ENCODE results near the gene CLIC2. TPM values are rescaled to one million over a fixed set of nuclear protein-coding genes. Genes with fewer than 3 reads are reported as not detected.
"Not testable (repeated sequence)": the region's sequence is repeated elsewhere in the genome, so short reads cannot be mapped to it uniquely, and the experiment has no call there.

CLIC2 gene
- total RNA-seq = 1.3 and 2.6 TPM in 2 replicates

DNA sequence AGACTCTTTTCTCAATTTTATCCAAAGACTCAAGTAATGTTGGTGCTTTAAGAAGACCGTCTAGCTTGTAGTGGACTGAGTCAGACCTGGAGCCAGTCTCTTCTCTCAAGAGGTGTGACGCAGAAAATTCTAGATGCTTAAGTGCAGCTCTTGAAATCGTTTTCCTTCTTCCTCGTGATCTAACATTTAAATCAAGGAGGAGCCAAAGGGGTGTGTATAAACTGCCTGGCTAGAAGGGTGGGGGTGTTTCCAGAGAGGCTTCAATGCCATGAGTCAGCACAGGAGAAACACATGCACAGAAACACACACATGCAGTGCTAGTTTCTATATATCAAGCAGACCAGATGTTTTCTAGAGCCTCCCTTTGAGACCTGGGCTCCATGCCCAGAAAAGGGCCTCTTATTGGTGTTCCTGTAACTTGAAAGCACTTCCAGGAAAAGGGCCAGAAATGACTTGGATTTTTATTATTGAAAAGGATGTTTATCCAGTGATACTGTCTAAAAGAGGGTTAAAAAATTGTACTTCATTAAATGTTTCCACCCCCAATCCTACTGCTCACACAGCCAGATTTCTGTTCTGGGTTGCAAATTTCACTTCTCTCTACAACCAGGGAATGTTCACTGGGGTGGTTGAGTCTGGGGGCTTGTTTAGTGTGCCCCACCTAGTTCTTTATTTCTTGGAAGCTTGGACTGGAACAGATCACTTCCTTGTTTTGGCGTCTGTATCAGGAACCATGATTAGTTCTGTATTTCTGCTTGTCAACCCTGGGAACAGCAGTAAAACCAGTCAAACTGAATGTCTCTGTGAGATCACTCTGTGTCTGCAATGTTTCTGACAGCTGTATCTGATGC is at the start of gene CLIC2:
Gene CLIC2 (minus strand): TSS at position 129 of the 851 bp plus-strand sequence. CDS start 187 bp downstream, outside the sequence.
- peak; percentile 70 for DNase-seq (ENCODE audit: low read depth)
- TF ChIP-seq, protein P1, sequence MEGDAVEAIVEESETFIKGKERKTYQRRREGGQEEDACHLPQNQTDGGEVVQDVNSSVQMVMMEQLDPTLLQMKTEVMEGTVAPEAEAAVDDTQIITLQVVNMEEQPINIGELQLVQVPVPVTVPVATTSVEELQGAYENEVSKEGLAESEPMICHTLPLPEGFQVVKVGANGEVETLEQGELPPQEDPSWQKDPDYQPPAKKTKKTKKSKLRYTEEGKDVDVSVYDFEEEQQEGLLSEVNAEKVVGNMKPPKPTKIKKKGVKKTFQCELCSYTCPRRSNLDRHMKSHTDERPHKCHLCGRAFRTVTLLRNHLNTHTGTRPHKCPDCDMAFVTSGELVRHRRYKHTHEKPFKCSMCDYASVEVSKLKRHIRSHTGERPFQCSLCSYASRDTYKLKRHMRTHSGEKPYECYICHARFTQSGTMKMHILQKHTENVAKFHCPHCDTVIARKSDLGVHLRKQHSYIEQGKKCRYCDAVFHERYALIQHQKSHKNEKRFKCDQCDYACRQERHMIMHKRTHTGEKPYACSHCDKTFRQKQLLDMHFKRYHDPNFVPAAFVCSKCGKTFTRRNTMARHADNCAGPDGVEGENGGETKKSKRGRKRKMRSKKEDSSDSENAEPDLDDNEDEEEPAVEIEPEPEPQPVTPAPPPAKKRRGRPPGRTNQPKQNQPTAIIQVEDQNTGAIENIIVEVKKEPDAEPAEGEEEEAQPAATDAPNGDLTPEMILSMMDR (IDR thresholded peaks at IDR 0.05; ENCODE audit: insufficient read depth, low read depth, low read length) = no peak
- H3K4me3 ChIP-seq (ENCODE audit: low read depth, low read length) = no peak within 1 kb of the TSS

DNA sequence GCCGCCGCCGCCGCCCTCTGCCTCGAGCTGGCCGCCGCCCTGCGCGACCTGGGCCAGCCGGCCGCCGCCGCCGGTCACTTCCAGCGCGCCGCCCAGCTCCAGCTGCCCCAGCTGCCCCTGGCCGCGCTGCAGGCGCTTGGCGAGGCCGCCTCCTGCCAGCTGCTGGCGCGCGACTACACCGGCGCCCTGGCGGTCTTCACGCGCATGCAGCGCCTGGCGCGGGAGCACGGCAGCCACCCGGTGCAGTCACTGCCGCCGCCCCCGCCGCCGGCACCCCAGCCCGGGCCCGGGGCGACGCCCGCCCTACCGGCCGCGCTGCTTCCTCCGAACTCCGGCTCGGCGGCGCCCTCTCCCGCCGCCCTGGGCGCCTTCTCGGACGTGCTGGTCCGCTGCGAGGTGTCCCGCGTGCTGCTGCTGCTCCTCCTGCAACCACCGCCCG is 48.1 kb upstream of the CLIC2 start:
- DNase-seq (ENCODE audit: low read depth) = not testable (repeated sequence)

DNA sequence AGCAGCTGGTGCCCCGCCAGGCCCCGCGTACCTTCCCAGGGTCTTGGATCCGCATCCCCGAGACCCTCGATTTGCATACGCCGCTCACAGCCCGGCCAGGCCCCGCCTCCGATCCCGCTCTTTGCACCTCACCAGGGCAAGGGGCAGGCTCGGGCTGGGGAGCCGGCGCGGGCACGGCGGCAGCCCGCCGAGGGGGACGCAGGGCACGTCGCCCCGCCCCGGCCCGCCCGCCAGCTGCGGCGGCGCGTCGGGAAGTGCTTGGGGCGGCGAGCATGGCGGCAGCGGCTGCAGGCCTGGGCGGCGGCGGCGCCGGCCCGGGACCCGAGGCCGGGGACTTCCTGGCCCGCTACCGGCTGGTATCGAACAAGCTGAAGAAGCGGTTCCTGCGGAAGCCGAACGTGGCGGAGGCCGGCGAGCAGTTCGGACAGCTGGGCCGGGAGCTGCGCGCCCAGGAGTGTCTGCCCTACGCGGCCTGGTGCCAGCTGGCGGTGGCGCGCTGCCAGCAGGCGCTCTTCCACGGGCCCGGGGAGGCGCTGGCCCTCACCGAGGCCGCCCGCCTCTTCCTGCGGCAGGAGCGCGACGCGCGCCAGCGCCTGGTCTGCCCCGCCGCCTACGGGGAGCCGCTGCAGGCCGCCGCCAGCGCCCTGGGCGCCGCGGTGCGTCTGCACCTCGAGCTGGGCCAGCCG is 47.6 kb upstream of the CLIC2 start, which contains the start of gene F8A2:
Gene F8A2 (plus strand): TSS at position 253 of the 686 bp plus-strand sequence. CDS start 20 bp downstream, at position 273.
- DNase-seq (ENCODE audit: low read depth) = not testable (repeated sequence)

More for the DNA sequence above, 48.1 kb upstream of the CLIC2 start:
- H3K4me3 ChIP-seq (ENCODE audit: low read depth, low read length) = not testable (repeated sequence)

DNA sequence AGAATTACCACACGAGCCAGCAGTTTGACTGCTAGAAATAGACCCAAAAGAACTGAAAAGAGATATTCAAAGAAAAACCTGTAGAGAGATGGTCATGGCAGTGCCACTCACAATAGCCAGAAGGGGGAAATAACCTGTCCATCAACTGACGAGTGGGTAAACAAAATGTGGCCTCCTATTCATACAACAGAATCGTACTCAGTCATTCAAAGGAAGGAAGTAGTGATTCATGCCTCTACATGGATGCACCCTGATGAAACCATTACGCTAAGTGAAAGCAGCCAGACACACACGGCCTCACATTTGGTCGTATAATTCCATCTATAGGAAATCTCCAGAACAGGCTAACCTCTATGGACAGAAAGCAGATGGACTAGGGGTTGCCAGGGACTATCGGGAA is 45.4 kb upstream of the CLIC2 start:
- not testable (repeated sequence) for H3K4me3 ChIP-seq (ENCODE audit: low read depth, low read length); DNase-seq (ENCODE audit: low read depth)

More for the DNA sequence above, 47.6 kb upstream of the CLIC2 start, which contains the start of gene F8A2:
- not testable (repeated sequence) for H3K4me3 ChIP-seq (ENCODE audit: low read depth, low read length)

DNA sequence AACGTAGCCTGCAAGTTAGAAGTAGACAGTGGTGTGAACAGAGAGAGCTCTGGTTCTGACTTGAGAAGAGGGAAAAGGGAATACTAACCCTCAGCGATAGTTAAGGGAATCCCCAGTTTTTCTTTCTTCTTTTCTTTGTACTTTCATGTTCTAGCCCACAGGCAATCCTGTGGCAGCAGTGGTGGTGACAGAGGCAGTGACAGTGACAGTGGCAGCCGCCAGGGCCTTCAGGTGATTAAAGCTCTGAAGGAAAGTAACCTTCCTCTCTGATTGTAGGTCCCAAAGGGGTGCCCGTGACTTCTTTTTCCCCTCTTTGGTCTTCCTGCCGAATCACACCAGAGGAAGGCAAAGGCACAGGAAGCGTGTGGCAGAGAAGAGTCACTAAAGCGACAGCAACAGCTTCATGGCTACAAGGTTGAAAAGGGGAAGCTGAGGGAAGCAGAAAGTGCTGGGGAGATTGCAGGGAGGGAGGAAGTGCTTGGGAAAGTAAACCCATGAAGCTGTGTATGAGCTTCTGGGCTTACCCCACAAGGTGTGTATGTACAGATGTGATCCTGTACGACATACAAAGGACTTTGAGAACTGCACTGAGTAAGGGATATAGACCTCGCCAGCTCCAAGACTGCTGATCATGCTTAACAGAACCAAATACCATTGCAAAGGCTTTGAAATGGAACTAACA is 39.5 kb upstream of the CLIC2 start:
- DNase-seq (ENCODE audit: low read depth); H3K4me3 ChIP-seq (ENCODE audit: low read depth, low read length): not testable (repeated sequence)

DNA sequence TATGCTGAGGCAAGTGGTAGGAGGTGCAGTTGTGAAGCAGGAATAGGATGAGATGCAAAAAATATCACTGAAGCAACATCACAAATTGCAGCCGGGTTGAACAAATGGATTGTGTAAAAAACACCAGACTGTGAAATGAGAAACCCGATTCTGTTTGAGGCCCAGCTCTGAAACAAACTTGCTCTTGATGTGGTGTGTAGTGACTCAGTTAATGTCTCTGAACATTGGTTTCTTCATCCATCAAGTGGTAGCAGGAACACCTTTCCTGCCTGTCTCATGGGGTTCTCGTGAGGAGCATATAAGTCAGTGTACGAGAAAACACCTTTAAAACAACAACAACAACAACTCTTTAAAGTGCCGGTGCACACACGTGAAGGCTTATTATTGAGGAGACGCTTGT is 29.3 kb upstream of the CLIC2 start:
- not testable (repeated sequence) for DNase-seq (ENCODE audit: low read depth); H3K4me3 ChIP-seq (ENCODE audit: low read depth, low read length)

DNA sequence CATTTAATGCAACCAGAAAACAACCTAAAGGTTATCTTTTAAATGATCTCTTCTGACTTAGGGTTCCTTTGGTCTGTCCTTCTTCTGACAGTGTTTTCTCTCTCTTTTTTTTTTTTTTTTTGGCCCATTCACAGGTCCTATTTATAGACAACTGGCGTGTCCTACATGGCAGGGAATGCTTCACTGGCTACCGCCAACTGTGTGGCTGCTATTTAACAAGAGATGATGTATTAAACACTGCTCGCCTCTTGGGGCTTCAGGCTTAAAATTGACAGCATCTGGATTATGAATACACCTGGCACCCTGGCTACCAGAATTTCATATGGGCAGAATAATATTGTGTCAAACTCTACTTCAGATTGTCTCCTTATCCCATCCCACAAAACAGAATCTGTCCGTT is 15.0 kb upstream of the CLIC2 start:
- H3K4me3 ChIP-seq (ENCODE audit: low read depth, low read length); DNase-seq (ENCODE audit: low read depth): not testable (repeated sequence)

DNA sequence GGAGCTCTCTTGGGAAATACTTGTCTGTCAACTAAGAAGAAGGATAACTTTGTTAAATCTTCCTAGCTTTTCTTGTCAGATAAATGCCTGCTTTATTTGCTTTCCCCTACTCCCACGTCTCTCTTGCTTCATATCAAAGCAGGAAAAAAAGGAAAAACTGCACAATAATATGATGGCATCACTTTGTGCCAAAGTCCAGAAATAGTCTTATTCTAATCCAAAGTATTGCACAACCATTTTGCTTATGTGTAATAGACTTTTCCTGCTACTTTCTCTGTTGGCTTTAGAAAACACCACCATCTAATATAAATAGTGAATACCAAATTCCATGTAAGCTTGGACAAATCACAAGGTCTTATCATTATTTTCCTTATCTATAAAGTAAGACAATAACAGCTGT is 11.3 kb upstream of the CLIC2 start:
- H3K4me3 ChIP-seq (ENCODE audit: low read depth, low read length); DNase-seq (ENCODE audit: low read depth): not testable (repeated sequence)

DNA sequence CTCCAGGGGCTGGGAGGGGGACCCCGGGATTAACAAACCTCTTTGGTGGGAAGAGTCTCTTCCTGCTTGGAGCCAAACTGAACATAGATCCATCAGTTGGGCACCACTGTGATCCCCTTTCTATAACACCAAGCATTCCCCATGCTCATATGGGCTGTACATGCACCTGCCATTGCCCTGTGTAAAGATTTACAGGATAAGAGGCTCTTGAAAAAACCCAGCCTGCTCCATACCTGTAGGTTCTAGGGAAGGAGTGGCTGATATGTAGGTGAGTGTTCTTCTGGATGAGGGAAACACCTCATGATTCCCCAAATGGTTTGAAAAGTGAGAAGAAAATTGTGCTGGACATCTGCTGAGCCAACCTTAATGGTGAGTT is 911 bp upstream of the CLIC2 start:
- not testable (repeated sequence) for H3K4me3 ChIP-seq (ENCODE audit: low read depth, low read length); DNase-seq (ENCODE audit: low read depth)

DNA sequence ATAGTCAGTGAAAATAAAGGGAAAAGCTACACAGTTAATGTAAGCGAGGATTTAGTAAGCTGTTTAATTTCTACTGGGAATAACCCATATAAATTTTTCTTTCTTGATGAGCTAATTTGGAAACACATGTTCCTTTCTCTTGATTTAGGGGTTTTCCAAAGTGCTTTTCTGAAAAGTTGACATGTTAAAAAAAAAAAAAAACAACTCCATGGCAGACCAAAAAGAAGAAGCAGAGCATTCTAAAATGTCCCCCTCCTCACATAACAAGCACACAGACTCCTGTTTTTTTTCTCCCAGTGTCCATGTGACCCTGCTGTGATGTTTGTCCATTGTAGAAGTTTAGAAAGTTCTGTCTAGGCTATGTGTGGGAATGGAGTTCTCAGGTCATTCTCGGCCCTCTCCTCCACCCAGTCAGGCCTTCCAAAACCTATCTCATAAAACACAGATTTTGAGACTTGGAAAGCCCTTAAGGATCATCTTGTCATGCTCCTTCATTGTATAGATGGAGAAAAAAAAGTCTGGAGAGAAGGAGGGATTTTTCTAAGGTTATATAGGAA is 792 bp downstream of the CLIC2 start:
- DNase-seq (ENCODE audit: low read depth) = no peak
- H3K4me3 ChIP-seq (ENCODE audit: low read depth, low read length) = no peak overlapping the region
- TF ChIP-seq, protein P1 (IDR thresholded peaks at IDR 0.05; ENCODE audit: insufficient read depth, low read depth, low read length) = no peak

DNA sequence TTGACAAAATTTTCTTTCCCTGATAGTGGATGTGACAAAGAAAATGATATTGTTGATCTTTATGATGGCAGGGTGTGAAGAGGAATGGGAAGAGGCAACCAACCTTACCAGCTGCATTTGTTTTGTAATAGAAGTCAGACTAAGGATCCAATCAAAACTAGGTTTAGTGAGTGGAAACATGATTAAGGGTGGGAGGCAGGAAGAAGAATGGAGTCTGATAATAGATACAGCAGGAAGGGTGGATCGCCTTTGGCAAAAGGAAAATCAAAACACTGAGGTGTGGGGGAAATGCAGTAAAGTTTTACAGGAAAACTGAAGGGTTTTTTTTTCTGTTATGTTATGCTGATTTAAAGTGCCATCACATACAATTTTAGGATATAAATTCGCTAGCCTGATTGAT is 3.4 kb downstream of the CLIC2 start:
- H3K4me3 ChIP-seq (ENCODE audit: low read depth, low read length) = no peak overlapping the region
- TF ChIP-seq, protein P1 (IDR thresholded peaks at IDR 0.05; ENCODE audit: insufficient read depth, low read depth, low read length) = no peak
- no peak for DNase-seq (ENCODE audit: low read depth)
